Omental fat pad (tissue), 4 donors: Measurements from ENCODE around the gene PPP1R14B. TPM values are rescaled to one million over a fixed set of nuclear protein-coding genes. Genes with fewer than 3 reads are reported as not detected.

ENCODE experiments used
- ATAC-seq: fragments of 150-250 bp; one replicate; pipeline ENCODE4 v1.9.1; 2016; ENCODE audit warnings: mild to moderate bottlenecking, moderate library complexity; ENCODE audit not compliant: low FRiP score
- DNase-seq: peaks from one replicate; pipeline ENCODE4 v3.0.0-alpha.2; 2019; ENCODE audit warnings: low spot score
- total RNA-seq, 4 donors: library from RNA; depleted of rRNA; stranded (reverse); fragments of >200 nt; gene quantifications; one replicate each; pipeline ENCODE4 v1.1.0, GENCODE V29; 2016
- TF ChIP-seq, protein P1 (sequence below), 3 donors: fragments of 450-650 bp; IDR thresholded peaks; one replicate each; pipeline ENCODE4 v1.5.1; 2016 to 2017; ENCODE audit warnings: antibody characterized with exemption in 3 of 3, mild to moderate bottlenecking in 3 of 3, moderate library complexity in 2 of 3

PPP1R14B gene
- total RNA-seq, 4 donors from 2014 or later, result 95.0 to 140 (median 97.9) TPM

DNA sequence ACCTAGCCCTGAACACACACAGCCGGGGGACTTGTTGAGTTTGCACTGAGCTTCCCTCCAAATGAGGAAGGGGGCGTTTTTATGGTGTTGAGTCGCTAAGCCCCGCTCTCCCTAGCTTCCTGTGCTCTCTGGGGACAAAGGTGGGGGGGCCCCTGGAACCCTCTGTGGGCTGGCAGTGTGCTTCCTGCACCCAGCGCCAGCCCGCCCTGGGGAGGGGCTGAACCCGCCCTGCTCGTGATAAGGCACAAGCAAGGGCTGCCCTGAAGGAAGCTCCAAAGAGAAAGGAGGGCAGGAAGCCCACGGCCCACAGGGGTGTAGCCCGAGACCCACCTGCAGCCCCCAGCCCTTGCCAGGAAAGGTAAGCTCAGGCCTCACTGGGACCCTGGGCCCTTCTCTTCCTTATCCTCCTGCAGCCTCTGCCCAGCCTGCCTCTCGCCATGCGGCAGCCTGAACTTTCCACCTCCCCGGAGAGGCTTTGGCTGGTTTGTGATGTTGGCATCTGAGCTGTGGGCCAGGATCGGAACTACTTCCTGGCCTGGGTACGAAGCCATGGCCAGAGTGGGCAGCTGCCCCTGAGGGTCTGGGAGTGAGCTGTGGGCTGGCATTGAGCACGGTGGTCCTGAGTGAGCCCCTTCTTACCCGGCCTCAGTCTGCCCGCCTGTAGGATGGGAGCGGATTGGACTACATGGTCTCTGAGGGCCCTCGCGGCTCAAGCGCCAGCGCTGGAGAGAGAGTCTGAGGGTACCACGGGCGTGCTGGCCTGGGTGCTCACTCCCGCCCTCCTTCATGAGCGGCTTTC is 40.1 kb downstream of the PPP1R14B start, which contains the start of gene FERMT3:
Gene FERMT3 (plus strand): TSS at position 265 of the 799 bp plus-strand sequence. CDS start 644 bp downstream, outside the sequence.
- DNase-seq (no peak), ATAC-seq (no peak)
- TF ChIP-seq, protein P1, sequence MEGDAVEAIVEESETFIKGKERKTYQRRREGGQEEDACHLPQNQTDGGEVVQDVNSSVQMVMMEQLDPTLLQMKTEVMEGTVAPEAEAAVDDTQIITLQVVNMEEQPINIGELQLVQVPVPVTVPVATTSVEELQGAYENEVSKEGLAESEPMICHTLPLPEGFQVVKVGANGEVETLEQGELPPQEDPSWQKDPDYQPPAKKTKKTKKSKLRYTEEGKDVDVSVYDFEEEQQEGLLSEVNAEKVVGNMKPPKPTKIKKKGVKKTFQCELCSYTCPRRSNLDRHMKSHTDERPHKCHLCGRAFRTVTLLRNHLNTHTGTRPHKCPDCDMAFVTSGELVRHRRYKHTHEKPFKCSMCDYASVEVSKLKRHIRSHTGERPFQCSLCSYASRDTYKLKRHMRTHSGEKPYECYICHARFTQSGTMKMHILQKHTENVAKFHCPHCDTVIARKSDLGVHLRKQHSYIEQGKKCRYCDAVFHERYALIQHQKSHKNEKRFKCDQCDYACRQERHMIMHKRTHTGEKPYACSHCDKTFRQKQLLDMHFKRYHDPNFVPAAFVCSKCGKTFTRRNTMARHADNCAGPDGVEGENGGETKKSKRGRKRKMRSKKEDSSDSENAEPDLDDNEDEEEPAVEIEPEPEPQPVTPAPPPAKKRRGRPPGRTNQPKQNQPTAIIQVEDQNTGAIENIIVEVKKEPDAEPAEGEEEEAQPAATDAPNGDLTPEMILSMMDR (IDR thresholded peaks at IDR 0.05), result no peak

DNA sequence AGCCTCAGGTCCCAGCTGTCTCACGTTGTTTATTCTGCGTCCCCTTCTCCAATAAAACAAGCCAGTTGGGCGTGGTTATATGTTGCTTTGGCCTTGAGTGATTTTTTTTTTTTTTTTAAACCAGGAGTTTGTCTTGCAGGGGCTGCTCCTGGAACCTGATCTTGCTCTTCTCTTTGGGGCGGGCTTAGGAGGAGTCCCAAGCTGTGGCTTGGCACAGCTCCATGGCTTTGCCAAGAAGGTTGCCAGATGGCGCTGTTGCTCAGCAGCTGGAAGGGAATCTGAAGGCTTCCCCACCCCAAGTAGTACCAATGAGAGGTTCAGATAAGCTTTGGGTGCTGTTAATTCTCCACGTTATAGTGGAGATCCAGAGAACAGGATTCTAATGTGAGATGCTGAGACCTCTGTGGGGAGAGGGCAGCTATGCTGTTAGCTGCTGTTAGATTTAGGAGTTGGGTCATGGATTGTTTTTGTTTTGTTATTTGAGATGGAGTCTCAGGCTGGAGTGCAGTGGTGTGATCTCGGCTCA is 42.2 kb downstream of the PPP1R14B start:
- DNase-seq, result peak; percentile 77
- ATAC-seq, result peak; percentile 60
- TF ChIP-seq, protein P1 (IDR thresholded peaks at IDR 0.05), result no peak

DNA sequence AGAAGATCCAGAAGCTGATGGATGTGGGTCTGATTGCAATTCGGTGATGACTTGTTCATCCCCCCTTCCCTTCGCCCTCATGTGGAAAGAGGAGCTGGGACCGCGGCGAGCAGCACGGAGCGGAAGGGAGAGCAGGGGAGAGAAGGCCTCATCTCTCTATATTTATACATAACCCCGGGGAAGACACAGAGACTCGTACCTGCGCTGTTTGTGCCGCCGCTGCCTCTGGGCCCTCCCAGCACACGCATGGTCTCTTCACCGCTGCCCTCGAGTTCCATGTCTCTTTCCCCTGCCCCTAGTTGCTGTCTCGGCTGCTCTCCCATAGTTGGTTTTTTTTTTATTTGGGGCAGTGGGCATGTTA is 42.7 kb downstream of the PPP1R14B start:
- DNase-seq (no peak), ATAC-seq (no peak)
- TF ChIP-seq, protein P1 (IDR thresholded peaks at IDR 0.05), result no peak

DNA sequence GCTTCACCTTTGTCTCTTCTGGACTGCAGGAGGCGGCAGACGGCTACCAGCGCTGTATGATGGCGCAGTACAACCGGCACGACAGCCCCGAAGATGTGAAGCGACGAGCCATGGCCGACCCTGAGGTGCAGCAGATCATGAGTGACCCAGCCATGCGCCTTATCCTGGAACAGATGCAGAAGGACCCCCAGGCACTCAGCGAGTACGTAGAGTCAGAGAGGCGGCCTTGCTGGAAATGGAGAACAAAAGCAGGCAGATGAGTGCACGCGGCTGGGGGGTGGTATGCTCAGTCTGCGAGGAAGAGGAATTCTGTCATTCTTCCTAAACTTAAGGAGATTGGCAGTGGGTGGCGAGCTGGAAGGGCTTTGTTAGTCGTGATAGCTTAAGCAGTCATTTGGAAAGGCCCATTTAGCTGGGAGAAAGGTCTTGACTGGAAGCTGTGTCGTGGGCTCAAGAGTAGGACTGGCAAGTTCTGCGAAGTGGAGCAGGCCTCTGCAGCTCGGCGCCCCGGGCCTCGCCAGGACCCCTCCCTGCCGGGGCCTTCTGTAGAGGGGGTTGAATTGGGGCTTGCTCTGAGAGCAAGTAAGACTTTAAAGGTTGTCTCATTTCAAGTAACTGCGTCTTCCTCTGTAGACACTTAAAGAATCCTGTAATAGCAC is 43.2 kb downstream of the PPP1R14B start:
- DNase-seq, result no peak
- TF ChIP-seq, protein P1 (IDR thresholded peaks at IDR 0.05), result no peak
- no peak for ATAC-seq

DNA sequence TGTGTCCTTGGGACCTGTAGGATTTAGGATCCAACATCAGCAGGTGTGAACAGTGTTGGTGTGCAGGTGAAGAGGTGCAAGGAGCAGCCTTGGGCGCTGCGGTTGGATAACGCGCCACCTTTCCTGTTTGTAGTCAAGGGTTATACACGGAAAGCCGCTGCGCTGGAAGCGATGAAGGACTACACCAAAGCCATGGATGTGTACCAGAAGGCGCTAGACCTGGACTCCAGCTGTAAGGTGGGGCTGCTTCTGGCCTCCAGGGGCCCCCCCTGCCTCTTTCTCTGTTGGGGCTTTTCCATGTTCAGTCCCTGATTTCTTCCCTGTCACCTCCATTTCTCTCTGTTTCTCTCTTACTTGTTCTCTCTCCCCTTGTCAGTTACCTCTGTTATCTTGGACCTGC is 43.8 kb downstream of the PPP1R14B start:
- ATAC-seq (no peak), DNase-seq (no peak)
- TF ChIP-seq, protein P1 (IDR thresholded peaks at IDR 0.05), result no peak

DNA sequence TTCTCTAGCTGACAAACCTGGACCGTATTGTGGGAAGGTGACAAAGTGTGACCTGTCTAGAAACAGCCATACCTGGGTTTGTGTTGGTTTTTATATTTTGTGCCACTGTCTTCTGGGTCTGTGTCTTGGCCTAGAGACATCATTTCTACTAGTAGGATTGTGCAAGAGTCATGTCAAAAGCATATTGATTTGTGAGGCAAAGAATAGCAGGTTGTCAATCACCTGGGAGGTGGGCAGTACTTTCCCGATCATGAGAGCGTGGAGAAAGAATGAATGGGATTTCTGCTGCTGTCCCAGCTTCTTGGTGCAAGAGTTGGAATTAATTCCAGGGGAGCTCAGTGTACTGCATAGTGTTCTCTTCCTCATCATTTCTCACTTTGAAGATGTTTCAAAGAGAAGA is 45.2 kb downstream of the PPP1R14B start:
- ATAC-seq, result no peak
- DNase-seq, result no peak
- TF ChIP-seq, protein P1 (IDR thresholded peaks at IDR 0.05), result no peak
